AG09319 (cell line): ENCODE results near the gene FREM3.

Source experiments
- DNase-seq: peaks from one replicate; pipeline ENCODE4 v3.0.0-alpha.2; 2010; ENCODE audit warnings: low read depth; ENCODE audit errors: extremely low read depth
- CTCF ChIP-seq: IDR thresholded peaks from 2 replicates; pipeline ENCODE4 v1.5.1; 2011; ENCODE audit warnings: low read depth, mild to moderate bottlenecking, inconsistent platforms, low read length, moderate library complexity

Gene FREM3

DNA sequence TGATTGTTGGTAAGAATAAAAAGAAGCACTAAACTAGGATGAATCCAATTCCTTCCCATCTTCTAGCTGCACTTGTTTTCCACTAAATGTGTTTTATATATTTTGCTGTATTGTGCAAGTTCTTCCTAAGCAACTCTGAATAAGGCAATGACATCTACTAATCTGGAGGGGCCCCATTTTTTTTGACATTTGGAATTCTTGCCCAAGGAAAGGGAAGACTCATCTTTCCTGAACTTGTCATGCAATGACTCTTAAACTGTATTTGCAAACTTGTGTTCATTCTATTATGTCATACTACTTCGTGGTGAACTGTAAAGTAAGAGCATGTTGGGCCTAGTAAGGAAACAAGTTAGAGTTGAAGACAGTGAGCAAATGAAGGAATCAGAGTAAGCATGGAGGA is 45.9 kb downstream of the FREM3 start:
- no peak for TF ChIP-seq CTCF
- DNase-seq: no peak

DNA sequence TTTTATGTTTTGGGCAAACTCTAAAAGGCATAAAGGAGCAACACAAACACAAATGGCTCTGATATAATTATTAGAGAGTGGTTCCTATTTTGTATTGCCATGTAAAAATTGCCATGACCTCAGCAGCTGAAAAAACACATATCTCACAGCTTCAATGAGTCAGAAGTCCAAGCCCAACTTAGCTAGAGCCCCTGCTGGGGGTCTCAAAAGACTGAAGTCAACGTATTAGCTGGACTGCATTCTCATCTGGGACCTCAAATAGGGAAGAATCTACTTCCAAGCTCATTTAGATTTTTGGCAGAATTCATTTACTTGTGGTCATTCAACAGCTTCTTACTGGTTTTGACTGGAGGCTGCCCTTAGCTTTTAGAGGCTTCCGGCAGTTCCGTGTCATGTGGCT is 47.4 kb downstream of the FREM3 start:
- no peak for TF ChIP-seq CTCF
- no peak for DNase-seq

GRCh38 chr4:143643399-143643798 is 57.1 kb downstream of the FREM3 start:
- TF ChIP-seq CTCF: no peak
- no peak for DNase-seq

DNA sequence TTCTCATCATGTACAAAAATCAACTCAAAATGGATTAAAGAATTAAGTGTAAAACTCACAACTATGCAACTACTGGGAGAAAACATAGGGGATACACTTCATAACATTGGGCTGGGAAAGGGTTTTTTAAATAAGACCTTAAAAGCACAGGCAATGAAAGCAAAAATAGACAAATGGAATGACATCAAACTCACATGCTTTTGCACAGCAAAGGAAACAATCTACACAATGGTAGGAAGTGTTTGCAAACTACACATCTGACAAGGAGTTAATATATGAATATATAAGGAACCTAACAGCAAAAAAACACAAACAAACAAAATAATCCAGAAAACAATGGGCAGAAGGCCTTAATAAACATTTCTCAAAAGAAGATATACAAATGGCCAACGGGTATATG is 57.9 kb downstream of the FREM3 start:
- DNase-seq: no peak
- no peak for TF ChIP-seq CTCF

GRCh38 chr4:143641361-143641760 is 59.1 kb downstream of the FREM3 start:
- DNase-seq: no peak
- no peak for TF ChIP-seq CTCF

DNA sequence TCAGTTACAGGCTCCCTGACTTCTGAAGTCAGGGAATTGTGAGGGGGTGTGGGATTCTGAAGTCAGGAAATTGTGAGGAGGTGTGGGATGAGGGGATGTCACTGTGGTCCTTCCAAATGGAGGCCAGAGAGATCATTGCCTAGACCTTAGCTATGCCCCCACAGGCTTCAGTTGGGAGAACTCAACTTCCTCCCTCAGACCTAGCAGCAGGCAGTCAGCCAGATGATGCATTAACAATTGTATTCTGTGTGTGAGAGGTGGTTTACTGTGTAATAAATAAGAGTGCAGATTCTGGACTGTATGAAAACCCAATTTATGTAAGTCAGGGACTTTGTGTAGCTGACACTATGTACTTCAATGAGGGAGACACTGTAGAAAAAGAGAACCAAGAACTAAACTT is 65.7 kb downstream of the FREM3 start:
- TF ChIP-seq CTCF: no peak
- no peak for DNase-seq

DNA sequence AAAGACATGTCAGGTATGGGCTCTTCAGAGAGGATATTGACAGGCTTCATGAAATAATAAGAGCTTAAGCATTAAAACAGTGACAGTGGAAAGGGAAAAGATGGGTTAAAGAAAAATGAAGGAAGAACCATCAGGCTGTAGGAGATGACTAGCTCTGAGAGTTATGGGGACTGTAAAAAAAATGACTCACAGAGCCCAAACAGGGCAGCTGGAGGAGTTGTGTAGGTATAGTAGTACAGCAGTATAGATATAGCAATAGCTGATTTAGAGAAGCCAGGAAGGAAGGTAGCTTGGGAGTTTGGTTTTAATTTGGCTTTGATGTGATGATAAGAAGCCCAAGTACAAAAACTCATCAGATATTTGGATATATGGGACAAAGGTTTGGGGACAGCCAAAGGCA is 66.6 kb downstream of the FREM3 start:
- no peak for DNase-seq
- TF ChIP-seq CTCF: no peak
